ENCODE measurements around the gene EN1.

GRCh38 chr2:118860506-118860905, 13.1 kb upstream of the EN1 start:
- TF ChIP-seq CTCF (IDR thresholded peaks at IDR 0.05) (no peak), EP300 (IDR thresholded peaks at IDR 0.05) (no peak)

Data from upper lobe of left lung (tissue), 4 donors.